Measurements from ENCODE around the gene HS3ST5.

Gene HS3ST5

GRCh38 chr6:114176726-114177125 lies 166.1 kb downstream of the HS3ST5 start:
- no peak for DNase-seq (ENCODE audit: low read depth)

GRCh38 chr6:114172576-114173260 lies 170.1 kb downstream of the HS3ST5 start:
- H3K4me3 ChIP-seq (ENCODE audit: control insufficient read depth, low read depth, low read length) = no peak overlapping the region
- TF ChIP-seq, protein P1, sequence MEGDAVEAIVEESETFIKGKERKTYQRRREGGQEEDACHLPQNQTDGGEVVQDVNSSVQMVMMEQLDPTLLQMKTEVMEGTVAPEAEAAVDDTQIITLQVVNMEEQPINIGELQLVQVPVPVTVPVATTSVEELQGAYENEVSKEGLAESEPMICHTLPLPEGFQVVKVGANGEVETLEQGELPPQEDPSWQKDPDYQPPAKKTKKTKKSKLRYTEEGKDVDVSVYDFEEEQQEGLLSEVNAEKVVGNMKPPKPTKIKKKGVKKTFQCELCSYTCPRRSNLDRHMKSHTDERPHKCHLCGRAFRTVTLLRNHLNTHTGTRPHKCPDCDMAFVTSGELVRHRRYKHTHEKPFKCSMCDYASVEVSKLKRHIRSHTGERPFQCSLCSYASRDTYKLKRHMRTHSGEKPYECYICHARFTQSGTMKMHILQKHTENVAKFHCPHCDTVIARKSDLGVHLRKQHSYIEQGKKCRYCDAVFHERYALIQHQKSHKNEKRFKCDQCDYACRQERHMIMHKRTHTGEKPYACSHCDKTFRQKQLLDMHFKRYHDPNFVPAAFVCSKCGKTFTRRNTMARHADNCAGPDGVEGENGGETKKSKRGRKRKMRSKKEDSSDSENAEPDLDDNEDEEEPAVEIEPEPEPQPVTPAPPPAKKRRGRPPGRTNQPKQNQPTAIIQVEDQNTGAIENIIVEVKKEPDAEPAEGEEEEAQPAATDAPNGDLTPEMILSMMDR (conservative IDR thresholded peaks at IDR 0.05; ENCODE audit: control insufficient read depth, insufficient read depth, low read depth, low read length) = no peak

More at GRCh38 chr6:114176726-114177125, 166.1 kb downstream of the HS3ST5 start:
- TF ChIP-seq, protein P1 (conservative IDR thresholded peaks at IDR 0.05; ENCODE audit: control insufficient read depth, insufficient read depth, low read depth, low read length) = no peak
- H3K4me3 ChIP-seq (ENCODE audit: control insufficient read depth, low read depth, low read length) = no peak overlapping the region

GRCh38 chr6:114171473-114171872 lies 171.3 kb downstream of the HS3ST5 start:
- H3K4me3 ChIP-seq (ENCODE audit: control insufficient read depth, low read depth, low read length) = no peak overlapping the region
- DNase-seq (ENCODE audit: low read depth) = no peak
- TF ChIP-seq, protein P1 (conservative IDR thresholded peaks at IDR 0.05; ENCODE audit: control insufficient read depth, insufficient read depth, low read depth, low read length) = no peak

More at GRCh38 chr6:114172576-114173260, 170.1 kb downstream of the HS3ST5 start:
- no peak for DNase-seq (ENCODE audit: low read depth)

DNA sequence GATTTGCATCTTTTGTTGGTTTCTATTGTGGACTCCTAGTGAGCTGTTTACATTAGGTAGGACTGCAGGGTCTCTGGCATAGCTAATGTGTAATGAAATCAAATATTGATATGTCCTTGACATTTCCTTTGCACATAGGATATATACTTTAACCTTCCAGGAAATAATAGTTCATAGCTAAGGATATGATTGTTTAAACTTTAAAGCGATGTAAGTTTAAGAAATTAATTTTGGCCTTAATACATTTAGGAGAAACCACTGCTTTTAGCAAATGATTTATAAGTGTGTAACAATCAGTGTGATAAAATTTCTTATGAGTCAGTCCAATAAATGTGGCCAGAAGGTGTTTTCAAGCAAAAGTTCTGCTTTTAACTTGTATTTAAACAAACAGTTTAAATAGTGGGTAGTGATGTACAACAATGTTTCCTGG lies 171.8 kb downstream of the HS3ST5 start:
- TF ChIP-seq, protein P1 (conservative IDR thresholded peaks at IDR 0.05; ENCODE audit: control insufficient read depth, insufficient read depth, low read depth, low read length) = no peak
- DNase-seq (ENCODE audit: low read depth) = no peak
- H3K4me3 ChIP-seq (ENCODE audit: control insufficient read depth, low read depth, low read length) = no peak overlapping the region

DNA sequence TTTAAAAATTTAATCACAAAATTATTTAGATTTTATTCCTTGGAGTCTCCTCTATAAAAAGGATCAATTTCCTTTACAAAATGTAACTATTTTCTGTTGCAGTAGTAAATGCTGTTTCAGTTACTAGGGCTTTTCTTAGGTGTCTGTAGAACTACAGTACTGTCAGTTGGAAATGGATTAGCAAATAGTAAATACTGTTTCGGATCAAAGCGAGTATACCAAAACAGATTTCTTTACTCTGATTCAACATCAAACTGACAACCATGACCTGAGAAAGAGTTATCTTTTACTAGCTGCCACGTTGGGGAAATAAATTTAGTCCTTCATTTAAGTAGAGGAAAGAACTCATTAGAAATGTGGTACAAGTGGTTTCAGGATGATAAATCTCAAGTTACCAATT lies 172.5 kb downstream of the HS3ST5 start:
- TF ChIP-seq, protein P1 (conservative IDR thresholded peaks at IDR 0.05; ENCODE audit: control insufficient read depth, insufficient read depth, low read depth, low read length) = no peak
- no peak for DNase-seq (ENCODE audit: low read depth)
- no peak overlapping the region for H3K4me3 ChIP-seq (ENCODE audit: control insufficient read depth, low read depth, low read length)

DNA sequence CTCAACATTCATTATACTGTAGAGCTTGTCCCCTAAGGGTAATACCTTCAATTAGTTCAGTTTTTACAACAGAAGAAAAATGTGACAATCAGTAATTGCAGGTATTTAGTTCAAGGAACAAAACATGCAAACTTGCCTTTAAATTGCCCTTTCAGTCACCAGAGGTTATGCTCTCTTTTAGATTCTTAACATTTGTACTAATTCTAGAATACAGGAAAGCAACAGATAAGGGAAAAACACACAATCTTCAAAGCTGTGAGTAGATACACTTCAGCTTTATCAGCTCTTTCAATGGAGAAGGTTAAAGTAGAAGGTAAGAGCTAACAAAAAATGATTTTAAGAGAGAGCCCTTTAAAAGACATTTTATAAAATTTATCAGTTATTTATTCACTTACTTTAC lies 173.1 kb downstream of the HS3ST5 start:
- TF ChIP-seq, protein P1 (conservative IDR thresholded peaks at IDR 0.05; ENCODE audit: control insufficient read depth, insufficient read depth, low read depth, low read length) = no peak
- no peak for DNase-seq (ENCODE audit: low read depth)

More for the DNA sequence above, 173.1 kb downstream of the HS3ST5 start:
- no peak overlapping the region for H3K4me3 ChIP-seq (ENCODE audit: control insufficient read depth, low read depth, low read length)
